NCI-H1092 treated with DMSO at 0.1 percent for 48 hours (cell line): ENCODE data around the gene ZC3H18.
A peak's percentile ranks its signal among the peaks of the same experiment; 100 is the strongest.

Experiments used
- DNase-seq: peaks from one replicate; lab custom pipeline; 2025; lab: John Stamatoyannopoulos, UW

ZC3H18 gene

DNA sequence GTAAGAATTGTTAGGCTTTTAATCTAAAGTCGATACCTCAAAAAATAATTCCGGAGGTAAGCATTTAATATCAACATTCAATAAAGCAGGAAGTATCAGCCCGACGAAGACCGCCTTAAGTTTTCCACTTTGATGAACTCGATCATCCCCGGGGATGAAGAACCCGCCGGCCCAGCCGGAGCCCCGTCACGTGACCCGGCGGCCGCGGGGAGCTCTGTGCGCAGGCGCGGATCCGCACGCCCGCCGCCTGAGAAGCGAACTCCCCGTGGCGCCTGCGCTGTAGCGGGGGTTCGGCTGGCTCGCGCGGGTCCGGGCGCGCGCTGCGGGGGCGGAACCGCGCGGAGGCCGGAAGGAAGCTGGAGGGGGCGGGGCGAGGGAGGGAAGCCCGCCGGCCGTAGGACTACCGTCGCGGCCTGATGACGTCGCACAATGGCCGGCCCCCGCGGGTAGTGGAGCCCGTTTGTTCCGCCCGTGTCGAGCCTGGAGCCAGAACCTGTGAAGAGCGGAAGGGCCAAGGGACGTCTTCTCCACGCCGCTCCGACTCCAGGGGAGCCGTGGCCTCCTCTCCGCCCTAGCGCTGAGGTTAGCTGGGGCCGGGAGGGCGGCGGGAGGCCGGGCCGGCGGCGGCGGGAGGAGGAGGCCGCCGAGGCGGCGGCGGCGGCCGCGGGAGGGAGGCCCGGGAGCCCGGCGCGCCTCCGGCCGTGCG is at the start of gene ZC3H18:
Gene ZC3H18 (plus strand): TSS at position 419 of the 706 bp plus-strand sequence. CDS start 6,721 bp downstream, outside the sequence.
- peak; percentile 96 for DNase-seq

DNA sequence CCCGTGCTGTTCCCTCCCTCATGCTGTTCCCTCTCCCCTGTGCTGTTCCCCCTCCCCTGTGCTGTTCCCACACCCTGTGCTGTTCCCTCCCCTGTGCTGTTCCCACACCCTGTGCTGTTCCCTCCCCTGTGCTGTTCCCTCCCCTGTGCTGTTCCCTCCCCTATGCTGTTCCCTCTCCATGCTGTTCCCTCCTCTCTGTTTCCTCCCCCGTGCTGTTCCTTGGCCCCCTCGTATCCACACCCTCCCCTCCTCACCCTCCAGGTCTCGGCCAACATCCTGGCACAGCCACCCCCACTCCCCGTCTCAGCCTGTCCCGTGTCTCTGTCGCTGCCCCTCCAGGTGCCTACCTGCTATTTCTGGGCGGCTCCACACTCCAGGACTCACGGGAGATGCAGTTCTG is 48.5 kb upstream of the ZC3H18 start:
- no peak for DNase-seq

DNA sequence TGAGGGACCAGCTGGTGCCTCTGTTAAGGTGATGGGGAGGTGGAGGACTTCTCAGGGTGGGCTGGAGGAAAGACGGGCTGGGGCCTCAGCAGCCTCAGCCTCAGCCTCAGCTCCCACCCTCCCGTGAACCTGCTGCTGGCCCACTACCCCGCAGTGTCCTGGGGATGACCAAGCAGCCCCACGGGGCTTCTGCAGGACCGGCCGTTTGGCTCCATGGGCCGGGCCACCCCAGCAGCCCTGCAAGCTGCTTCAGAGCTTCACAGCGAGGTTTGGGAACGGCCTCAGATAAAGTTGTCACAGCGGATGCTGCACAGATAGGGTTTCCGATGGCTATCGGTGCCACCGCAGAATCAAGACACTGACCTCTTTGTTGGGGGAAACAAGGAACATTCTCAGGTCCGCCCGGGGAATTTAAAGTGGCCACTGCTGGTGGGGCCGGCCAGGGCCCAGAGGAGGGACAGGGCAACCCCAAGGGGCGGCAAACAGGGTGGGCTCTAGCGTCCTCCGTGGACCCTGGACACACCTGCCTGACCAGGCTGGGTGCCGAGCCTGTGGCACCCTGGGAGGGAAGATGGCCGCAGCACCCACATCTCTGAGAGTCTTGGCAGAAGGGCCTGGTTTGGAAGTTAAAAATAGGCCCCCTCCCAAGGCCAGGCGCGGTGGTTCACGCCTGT is 47.8 kb upstream of the ZC3H18 start:
- no peak for DNase-seq

DNA sequence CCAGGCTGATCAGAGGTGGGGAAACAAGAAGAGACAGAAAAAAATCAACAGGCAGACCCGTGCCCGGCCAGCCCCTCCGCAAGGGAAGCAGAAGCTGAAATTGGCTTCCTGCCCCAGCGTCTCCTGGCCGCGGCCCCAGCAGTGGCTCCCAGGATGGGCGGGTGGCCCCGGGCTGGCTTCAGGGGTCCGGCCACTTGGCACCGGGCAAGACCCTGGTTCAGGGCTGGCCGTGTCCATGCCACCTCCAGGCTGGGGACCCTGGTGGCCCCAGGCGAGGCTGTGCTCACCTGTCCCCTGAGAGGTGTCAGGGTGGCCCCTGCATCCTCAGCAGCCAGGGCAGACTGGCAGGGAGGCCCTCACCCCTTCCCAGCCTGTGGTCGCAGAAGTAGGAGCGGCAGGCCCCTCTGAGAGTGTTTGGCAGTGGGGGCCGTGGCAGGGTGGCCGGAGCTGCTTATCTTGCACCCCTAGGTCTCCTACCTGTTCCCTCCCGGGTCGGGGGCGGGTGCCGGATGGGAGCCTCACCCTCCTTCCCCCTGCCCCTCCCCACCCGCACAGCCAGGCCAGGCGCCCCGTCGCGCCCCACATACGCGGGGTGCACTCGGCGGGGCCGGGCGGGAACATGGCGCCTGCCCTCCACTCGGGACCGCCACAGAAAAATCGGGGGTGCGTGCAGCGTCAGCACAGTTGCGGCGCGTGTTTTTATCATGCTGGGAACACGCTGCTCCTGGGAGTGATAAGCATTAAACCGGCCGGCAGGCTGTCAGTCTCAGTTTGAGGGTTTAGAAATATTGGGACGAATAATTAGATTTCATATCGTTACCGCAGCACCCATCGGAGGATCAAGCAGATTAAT is 46.7 kb upstream of the ZC3H18 start:
- no peak for DNase-seq

DNA sequence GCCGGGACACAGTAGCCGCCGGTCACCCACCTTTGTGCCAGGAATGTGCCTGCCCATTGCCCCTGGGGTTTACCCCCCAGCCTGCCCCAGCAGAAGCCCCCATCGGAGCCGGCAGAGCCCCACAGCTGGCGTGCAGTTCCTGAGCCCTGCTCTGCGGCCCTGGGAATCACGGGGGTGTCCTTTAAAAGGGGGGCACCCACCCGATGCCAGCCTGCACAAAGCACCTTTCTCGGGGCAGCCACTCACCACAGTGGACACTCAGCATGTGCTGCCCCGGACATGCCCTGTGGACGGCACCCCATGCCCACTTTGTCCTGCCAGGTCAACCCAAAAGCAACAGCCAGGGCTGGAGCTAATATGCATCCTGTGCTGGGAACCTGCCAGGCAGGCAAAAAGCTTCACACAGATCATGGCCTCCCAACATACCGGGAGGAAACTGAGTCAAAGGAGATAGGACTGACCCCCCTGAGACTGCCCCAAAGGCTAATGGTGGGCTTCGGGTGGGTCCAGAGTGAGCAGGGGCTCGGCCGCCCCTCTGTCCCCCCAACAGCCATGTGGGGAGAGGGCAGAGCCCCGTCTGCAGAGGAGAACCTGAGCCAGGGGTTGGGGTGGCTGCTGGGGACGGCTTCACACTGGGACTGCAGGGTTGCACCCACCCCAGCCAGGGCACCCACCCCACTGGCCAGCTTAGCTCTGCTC is 45.8 kb upstream of the ZC3H18 start:
- no peak for DNase-seq

DNA sequence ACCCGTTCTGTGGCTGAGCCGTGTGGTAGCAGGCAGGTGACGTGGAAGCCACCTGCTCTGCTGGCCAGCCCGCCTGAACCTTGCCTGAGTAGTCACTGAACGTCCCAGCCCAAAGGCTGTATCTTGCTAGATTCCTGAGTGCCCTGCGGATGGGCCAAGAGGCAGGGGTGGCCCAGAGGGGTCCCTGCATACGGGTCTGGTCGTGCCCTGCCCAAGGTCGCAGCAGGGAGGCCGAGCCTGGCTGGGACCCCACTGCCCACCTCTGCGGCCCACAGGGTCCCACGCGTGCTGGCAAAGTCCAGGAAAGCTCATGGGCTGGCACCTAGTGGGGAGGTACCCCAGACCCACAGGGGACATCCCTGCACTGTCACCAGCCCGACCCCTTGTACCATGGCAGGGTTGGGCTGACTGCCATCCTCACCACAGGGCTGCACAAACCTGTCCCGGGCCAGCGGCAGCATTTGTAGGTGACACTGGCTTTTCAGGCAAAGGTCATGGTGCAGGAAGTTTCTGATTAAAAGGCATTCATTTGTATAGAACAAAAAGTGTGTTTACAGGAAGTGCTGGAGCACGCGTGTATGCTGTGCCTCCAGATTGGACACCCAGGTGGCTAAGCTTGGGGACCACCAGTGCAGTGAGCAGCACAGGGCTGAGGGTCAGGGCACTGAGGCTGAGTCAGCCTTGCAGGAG is 45.1 kb upstream of the ZC3H18 start:
- DNase-seq: no peak

DNA sequence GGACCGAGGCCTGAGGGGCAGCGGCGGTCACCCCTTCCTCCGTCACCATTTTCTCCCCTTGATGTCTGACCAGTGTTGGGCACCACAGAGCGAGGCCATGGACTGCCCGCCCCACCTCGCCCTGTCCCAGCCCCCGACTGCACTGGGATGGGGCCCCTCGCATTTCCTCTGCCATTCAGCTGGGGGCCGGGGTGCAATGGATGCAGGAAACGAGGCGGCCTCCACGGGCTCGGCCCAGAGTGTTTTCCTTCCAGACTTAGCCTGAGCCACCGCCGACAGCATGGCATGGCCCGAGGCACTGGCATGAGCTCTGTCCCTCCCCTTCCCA is 44.6 kb upstream of the ZC3H18 start:
- DNase-seq: no peak

DNA sequence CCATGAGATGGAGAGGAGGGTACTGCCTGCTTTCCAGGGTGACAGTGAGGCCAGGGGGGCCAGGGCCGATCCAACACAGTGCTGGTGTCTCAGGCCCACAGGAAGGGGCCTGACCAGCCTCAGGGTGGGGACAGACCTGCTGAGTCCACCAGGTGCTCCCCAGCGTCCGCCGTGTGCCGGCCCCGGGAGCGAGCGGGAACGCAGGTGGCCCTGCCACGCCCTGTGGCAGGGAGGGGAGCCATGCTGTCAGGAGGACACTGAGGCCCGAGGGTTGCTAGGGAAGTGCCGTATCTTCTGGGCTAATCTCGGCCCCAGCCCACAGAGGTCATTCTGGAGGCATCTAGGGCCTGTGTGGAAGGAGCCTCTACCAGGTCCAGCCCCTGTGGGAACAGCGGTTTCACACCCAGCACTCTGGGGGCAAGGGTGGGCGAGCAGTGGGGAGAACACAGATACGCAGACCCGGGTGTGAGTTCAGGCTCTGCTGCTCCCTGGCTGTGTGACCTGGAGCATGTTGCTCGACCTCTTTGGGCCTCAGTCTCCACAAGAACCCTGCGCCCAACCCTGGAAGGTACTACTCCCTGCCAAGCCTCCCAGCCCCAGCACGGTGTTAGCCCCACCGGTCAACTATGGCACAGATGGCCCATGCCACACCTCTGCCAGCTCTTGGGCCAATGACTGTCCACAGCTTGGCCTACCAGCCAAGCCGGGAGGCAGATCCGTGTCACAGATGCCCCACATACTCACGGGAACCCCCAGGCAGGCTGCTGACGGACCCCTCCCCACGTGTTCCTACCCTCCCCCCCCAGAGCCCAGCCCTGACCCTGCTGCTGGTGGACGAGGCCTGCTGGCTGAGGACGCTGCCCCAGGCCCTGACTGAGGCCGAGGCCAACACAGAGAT is 43.9 kb upstream of the ZC3H18 start:
- DNase-seq: no peak

DNA sequence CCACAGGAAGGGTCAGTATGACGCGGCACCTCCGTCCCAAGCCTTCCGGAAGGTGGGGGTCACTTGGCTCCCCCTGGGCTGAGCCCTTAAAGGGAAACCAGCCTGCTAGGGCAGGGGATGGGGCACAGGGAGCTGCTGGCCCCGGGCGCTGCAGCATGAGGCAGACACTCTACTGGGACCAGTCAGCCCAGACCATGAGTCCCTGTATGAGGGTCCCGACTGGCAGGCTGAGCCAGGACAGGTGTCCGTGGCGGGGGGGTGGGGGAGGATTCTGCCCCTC is 43.4 kb upstream of the ZC3H18 start:
- DNase-seq: no peak

DNA sequence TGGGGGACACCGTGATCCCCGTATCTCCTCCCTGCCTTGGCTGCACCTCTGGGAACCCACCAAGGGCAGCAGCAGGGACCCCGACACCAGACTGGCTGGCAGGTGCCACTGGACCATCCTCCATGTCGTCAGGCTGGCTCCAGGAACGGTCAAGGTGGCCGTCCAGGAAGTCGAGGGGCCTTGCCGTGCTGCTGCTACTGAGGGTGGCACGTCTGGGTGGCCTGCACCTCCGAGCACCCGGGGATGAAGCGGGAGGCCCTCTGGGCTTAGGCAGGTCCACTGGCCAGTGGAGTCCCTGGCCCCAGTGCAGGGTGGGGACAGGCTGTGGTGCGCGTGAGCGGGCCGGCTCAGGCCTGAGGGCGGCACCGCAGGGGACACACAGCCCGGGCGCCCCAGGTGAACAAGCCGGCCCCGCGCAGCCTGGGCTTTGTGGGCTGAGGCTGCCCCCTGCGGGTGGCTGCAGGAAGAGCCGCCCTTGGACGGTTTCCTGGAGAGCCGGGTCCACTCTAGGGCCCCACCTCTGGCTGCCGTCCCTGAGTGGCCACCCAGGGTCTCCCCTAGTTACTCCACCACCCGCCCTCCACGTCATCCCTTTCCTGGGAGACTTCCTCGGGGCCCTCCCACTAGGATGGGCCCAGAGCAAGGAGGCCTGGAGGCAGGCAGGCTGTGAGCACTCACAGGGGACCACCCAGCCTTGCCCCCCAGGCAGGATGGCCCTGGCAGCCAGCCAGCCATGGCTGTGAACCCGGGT is 42.8 kb upstream of the ZC3H18 start:
- peak; percentile 28 for DNase-seq

DNA sequence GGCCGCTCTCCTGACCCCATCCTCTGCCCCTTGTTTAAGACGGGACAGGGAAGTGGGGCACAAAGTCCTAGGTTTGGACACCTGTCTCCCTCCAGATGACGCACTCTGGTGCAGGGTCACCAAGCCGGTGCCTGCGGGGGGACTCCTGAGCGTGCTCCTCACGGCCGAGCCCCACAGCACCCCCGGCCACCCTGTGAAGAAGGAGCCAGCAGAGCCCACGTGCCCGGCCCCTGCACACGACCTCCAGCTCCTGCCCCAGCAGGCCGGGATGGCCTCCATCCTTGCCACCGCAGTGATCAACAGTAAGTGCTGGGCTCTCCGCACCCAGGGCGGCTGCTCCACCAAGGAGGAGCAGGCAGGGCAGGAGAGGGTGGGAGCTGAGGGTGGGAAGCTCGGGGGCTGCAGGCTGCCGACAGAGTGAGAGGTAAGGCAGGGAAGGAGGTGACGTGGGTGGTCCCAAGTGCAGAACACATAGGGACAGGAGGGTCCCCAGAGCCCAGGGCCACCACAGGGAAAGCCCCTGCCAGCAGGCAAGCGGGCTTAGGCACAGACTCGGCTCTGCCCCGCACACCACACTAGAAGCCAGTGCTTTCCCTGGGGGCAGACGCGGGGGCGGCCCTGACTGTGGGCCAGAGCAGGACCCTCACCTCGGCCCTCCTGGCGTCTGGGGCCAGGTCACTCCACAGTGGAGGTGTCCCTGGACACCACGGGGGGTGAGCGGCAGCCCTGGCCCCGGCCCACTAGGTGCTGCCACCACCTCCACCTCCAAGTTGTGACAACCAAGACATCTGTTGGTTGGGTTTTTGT is 42.1 kb upstream of the ZC3H18 start:
- DNase-seq: no peak

DNA sequence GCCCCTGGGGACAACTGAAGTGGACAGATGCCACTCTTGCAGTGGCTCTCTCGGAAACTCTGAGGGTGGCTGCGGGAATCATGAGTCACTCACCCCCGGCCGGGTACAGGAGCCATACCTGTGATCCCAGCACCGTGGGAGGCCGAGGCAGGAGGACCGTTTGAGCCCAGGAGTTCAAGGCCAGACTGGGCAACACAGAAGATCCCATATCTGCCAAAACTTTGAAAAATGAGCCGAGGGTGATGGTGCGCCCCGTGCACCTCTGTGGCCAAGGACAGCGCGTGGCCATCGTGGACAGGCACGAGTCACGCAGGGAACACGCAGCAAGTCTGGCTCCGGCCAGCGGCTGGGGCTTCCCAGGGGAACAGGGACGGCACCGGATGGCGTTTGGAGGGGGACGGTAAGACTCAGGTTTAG is 41.3 kb upstream of the ZC3H18 start:
- no peak for DNase-seq

DNA sequence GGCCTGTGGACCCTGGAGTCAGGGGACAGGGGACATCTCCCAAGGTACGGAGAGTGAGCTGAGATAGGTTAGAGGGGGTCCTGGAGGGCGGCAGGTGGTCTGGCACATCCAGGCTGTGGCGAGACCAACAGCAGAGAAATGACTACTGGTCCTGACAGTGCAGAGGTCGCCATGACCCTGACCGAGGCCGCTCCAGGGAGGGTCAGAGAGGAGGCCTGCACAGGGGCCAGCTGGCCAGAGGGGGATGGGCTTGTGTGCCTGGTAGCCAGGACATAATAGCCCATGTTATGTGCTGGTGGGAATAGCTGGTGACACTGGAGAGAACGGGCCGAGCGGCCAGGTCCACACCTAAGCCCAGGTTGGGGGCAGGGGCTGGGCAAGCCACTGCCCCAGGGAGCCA is 40.6 kb upstream of the ZC3H18 start:
- DNase-seq: no peak

DNA sequence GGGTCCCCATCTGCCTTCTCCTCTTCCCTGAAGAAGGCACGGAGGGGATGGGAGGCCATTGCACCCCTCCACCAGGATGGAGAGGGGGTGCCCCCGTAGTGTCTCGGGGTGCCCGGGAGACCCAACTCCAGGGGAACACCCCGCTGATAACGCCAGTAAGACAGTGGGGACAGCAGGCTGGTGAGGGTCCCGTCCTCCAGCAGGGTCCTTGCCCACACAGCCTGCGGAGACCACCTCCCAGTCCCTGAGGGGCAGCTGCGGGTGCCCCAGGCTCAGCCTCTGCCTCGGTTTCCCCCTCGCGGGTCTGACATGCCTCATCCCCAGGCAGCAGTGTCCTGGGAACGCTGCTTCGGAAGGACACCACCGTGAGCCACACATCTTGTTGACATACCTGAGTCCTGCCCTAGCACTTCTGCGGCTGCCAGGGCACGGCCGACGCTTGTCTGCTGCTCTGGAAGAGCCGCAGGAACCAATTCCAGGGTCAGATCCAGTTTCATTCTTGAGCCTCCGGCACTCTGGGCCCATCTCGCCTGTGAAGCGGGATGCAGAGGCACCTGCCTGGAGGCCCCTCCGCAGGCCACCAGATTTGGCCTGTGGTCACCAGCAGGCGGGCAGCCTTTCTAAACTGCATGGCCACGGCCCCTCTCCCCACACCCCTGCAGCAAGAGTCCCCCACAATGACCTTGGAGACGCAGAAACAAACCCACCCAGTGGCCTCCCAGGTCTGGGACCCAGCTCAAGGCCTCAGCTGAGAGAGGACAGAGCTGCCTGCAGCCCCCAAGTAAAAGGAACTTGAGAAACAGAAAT is 39.9 kb upstream of the ZC3H18 start:
- no peak for DNase-seq

DNA sequence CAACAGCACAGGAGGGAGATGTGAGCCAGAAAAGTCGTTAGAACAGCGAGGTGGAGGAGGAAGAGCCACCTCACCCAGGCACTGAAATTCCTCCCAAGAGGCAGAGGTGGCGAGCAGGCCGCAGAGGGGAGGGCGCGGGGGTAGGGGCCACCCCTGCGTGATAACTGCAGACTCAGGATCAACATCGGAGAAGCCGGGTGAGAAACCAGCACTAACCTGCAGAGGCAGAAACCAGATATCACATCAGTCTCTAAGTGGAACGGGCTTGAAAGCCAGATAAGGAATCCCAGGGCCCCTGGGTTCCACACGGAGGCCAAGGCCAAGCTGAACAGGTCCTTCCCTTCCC is 39.4 kb upstream of the ZC3H18 start:
- DNase-seq: no peak

DNA sequence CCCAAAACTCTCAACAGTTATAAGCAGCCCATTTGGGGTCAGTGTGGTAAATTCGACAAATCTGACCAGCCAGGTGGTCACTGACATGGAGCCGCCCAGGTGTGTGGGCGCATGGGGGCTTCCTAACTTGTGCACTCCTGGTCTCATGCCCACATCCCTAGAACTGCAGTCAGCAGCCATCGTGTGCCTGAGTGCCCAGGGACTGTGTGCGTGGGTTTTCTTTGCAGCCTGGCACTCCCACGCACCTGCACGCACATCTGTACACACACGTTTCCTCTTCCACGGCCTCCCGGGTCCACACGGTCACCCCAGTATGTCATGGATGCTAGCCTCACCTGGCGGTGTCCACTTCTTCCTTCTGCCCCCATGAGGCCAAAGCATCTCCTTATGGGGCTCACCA is 38.9 kb upstream of the ZC3H18 start:
- DNase-seq: no peak

DNA sequence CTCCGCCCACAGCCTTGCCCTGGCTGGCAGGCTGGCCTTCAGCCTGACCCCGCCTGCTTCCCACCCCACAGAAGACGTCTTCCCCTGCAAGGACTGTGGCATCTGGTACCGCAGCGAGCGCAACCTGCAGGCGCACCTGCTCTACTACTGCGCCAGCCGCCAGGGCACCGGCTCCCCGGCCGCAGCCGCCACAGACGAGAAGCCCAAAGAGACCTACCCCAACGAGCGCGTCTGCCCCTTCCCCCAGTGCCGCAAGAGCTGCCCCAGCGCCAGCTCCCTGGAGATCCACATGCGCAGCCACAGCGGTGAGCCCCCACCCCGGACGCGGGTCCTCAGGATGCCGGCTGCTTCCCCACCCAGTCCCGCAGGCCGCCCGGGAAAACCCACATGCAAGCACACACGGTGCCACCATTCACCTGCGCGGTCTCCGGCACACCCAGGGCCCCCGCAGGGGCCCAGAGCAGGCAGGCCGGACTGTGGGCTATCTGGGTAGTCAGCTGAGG is 38.2 kb upstream of the ZC3H18 start:
- DNase-seq: no peak

DNA sequence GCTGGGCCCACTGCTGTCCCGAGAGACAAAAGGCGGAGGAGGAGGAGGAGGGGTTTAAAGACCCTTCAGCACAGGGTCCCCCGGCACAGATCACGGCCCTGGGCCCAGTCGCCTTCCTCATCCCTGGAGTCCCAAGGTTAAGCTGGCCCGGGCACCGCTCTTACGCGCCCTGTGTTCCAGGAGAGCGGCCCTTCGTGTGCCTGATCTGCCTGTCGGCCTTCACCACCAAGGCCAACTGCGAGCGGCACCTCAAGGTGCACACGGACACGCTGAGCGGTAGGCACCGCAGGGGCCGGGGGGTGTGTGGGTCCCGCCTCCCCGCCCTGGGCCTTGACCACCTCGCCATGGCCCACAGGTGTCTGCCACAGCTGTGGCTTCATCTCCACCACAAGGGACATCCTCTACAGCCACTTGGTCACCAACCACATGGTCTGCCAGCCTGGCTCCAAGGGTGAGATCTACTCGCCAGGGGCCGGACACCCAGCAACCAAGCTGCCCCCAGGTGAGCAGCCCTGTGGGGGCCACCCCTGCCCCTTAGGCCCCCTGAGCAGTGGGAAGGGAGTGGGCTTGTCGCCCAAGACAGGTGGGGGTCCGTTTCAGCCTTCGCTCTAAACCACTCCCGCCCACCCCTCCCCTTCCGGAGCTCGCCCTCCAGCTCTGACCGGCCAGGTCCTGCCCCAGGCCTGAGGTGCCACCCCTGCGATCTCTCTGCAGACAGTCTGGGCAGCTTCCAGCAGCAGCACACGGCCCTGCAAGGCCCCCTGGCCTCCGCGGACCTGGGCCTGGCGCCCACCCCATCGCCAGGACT is 37.6 kb upstream of the ZC3H18 start:
- no peak for DNase-seq
